Type B pancreatic cell (in vitro differentiated cells): ENCODE data around the gene COL15A1. TPM values are rescaled to one million over a fixed set of nuclear protein-coding genes. Genes with fewer than 3 reads are reported as not detected.

Experiments used
- DNase-seq: peaks from one replicate; pipeline ENCODE4 v3.0.0; 2021; ENCODE audit warnings: mixed read lengths; ENCODE audit not compliant: unreplicated experiment; ENCODE audit errors: extremely low spot score
- H3K27ac Mint-ChIP-seq: 2 replicates; pipeline ENCODE4 v1.8.0; 2021; ENCODE audit warnings: mild to moderate bottlenecking, mixed read lengths
- H3K27me3 Mint-ChIP-seq: 2 replicates; pipeline ENCODE4 v1.8.0; 2021; ENCODE audit warnings: mixed read lengths
- H3K36me3 Mint-ChIP-seq: 2 replicates; pipeline ENCODE4 v1.8.0; 2021; ENCODE audit warnings: mixed read lengths
- H3K4me1 Mint-ChIP-seq: one replicate; pipeline ENCODE4 v1.8.0; 2021; ENCODE audit warnings: mixed read lengths; ENCODE audit not compliant: unreplicated experiment
- H3K4me3 Mint-ChIP-seq: 2 replicates; pipeline ENCODE4 v1.8.0; 2021; ENCODE audit warnings: mild to moderate bottlenecking, mixed read lengths
- H3K9me3 Mint-ChIP-seq: 2 replicates; pipeline ENCODE4 v1.8.0; 2021; ENCODE audit warnings: mixed read lengths
- total RNA-seq: library from RNA; stranded (reverse); gene quantifications from 2 replicates; pipeline ENCODE4 v1.2.1, GENCODE V29; 2021; ENCODE audit warnings: low replicate concordance
- TF ChIP-seq, protein P1 (sequence below): fragments of 200-600 bp; sonication (generic); conservative IDR thresholded peaks from 2 replicates; pipeline ENCODE4 v1.5.0; 2021; ENCODE audit warnings: antibody characterized with exemption, mild to moderate bottlenecking

COL15A1 gene
- total RNA-seq, 1 donor from 2014 or later: 0.68 TPM

DNA sequence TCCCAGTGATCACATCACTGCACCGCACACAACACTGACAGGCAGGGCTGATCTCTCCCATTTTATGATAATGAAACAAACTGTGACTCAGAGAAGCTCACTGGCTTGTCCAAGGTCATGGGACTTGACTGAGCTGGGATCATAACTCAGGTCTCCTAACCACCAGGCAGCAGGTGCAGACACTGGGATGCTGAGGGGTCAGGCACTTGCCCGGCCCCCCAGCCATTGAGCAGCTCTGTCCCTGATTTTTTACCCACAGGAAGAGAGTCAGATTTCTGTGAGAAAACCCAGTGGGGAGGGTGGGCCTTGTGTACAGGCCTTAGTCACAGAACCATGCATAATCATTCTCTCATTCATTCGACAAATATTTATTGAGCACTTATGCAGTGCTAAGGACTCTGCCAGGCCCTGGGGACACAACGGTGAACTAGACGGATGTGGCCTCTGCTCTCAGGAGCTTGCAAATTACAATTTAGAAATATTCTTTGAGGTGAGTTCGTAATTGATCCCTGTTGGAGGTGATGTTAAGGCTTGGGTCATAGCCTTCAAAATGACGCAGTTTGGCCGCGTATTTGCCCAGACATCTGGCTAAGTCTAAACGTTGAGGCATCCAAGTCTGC is 106.7 kb downstream of the COL15A1 start:
- peaks cover 5% of the 10 kb centered on the region for H3K4me1 Mint-ChIP-seq
- H3K27me3 Mint-ChIP-seq: no peaks in the 10 kb centered on the region
- TF ChIP-seq, protein P1, sequence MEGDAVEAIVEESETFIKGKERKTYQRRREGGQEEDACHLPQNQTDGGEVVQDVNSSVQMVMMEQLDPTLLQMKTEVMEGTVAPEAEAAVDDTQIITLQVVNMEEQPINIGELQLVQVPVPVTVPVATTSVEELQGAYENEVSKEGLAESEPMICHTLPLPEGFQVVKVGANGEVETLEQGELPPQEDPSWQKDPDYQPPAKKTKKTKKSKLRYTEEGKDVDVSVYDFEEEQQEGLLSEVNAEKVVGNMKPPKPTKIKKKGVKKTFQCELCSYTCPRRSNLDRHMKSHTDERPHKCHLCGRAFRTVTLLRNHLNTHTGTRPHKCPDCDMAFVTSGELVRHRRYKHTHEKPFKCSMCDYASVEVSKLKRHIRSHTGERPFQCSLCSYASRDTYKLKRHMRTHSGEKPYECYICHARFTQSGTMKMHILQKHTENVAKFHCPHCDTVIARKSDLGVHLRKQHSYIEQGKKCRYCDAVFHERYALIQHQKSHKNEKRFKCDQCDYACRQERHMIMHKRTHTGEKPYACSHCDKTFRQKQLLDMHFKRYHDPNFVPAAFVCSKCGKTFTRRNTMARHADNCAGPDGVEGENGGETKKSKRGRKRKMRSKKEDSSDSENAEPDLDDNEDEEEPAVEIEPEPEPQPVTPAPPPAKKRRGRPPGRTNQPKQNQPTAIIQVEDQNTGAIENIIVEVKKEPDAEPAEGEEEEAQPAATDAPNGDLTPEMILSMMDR: no peak
- DNase-seq: no peak
- no peak overlapping the region for H3K27ac Mint-ChIP-seq
- no peak overlapping the region for H3K4me3 Mint-ChIP-seq
- H3K9me3 Mint-ChIP-seq: no peaks in the 10 kb centered on the region
- H3K36me3 Mint-ChIP-seq: no peaks in the 10 kb centered on the region

DNA sequence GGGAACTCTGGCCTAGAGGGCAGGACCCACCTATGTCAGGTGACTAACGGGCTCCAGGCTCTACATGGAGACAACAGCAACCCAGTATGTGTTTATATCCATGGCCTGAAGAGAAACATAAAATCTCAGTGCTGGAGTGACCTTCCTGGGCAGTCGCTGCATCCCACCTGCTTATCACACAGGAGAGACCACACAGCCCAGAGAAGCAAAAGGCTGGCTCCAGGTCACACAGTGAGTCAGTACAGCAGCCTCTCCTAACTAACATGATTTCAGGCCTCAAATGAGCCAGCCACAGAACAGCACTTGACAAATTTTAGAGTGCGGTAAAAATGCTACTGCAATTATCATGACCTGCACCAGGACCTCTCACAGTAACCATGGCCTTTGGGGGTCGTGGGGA is 107.2 kb downstream of the COL15A1 start:
- TF ChIP-seq, protein P1: no peak
- Mint-ChIP-seq H3K4me3 (no peak overlapping the region), H3K36me3 (no peaks in the 10 kb centered on the region), H3K9me3 (no peaks in the 10 kb centered on the region), H3K27ac (no peak overlapping the region), H3K27me3 (no peaks in the 10 kb centered on the region), H3K4me1 (peaks cover 5% of the 10 kb centered on the region)
- no peak for DNase-seq

DNA sequence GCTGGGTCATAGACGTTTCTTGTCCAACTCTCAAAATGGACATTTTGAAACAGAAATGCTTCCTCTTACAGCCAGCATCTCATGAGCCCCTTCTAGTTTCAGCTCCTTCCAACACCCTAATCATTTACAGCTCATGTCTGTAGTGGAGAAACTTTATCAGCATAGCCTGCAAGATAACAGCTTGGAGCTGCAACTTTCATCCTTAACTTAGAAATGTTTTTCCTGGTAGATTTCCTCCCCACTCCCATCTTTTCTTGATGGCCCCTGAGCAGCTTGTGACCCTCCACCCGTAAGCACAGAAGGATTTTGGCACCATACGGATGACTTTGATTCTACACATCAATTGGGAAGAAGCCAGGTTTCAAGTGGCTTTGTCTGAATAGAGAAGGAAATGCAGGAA is 107.7 kb downstream of the COL15A1 start:
- peaks cover 2% of the 10 kb centered on the region for H3K4me1 Mint-ChIP-seq
- no peak for DNase-seq
- no peaks in the 10 kb centered on the region for H3K27me3 Mint-ChIP-seq
- H3K36me3 Mint-ChIP-seq: no peaks in the 10 kb centered on the region
- no peaks in the 10 kb centered on the region for H3K9me3 Mint-ChIP-seq
- TF ChIP-seq, protein P1: no peak
- no peak overlapping the region for H3K27ac Mint-ChIP-seq
- H3K4me3 Mint-ChIP-seq: no peak overlapping the region

DNA sequence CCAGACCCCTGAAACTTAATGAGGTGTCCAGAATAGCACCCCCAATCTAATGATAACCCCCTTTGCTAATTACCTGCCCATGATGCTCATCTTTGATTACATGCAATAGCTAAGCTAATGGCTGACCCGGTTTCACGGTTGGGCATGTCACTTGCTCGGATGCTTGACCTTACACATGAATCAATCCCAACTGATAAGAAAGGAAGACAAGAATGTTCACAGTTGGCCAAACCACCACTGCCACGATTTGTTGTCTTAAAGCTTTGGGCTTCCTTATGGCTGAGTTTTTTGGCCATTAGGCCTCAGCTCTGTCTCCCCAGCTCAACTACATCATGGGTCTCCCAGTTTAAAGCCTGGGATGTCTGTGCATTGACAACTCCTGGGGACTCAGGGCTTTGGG is 108.1 kb downstream of the COL15A1 start:
- Mint-ChIP-seq H3K4me3 (no peak overlapping the region), H3K9me3 (no peaks in the 10 kb centered on the region), H3K27ac (no peak overlapping the region), H3K27me3 (no peaks in the 10 kb centered on the region), H3K36me3 (no peaks in the 10 kb centered on the region), H3K4me1 (no peaks in the 10 kb centered on the region)
- no peak for DNase-seq
- TF ChIP-seq, protein P1: no peak

DNA sequence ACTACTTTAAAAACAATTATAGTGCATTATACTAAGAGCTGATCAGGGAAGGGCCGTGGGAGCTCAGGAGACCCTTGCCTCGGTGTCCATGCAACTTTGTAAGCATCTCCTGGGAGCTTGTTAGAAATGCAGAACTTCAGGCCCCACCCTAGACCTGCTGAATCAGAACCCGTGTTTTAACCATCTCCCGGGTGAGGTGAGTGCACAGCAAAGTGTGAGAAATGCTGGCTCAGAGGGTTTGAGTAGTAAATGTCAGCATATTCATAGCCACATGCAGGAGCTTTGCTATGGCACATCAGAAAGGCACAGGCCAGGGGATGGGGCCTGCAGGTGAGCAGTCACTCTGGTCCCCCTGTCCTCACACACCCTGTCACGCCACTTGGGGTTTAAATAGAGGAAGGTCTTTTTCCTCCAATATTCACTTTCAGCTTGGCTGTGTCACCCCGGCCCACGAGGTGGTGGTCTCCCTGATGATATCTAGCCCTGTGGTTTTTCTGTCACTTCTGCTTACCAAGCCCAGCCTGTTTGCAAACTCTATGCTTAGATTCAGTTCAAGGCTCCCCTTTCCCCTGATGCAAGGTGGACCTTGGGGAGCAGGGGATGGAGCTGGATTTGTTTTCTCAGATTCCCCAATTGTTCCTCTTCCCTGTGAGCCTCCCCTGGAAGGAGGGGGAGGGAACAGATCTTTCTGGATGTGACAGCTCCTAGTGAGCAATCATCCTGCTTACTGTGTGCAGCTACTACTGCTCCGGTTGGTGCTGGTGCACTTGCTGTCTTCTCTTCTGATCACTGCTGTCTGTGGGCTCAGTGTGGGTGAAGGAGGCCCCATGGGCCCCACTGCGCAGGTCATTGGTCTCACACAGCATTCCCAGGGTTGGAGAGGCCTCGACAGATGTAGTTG is 109.4 kb downstream of the COL15A1 start:
- Mint-ChIP-seq H3K4me3 (no peak overlapping the region), H3K27ac (no peak overlapping the region), H3K27me3 (peaks cover under 1% of the 10 kb centered on the region), H3K9me3 (no peaks in the 10 kb centered on the region), H3K4me1 (no peaks in the 10 kb centered on the region), H3K36me3 (no peaks in the 10 kb centered on the region)
- TF ChIP-seq, protein P1: no peak
- no peak for DNase-seq
